Measurements from ENCODE around the gene PRTG.

DNA sequence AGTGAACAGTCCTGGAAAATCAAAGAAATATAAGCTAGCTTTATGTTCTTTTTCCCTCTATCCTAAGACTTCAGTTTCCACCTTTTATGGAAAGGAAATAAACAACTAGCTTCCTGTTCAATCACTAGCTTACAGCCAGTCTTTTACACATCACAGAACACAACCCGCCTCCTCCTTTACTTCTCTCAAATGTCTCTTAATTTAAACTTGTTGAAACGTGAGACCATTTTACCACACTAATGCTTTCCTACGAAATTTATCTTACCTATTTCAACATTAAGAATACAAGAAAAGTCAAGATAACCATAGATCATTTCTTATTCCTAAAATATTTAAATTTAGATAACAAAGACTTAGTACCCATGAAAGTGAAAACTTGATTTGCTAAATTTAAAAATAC, 6.2 kb downstream of the PRTG start:
- TF ChIP-seq, protein P1, sequence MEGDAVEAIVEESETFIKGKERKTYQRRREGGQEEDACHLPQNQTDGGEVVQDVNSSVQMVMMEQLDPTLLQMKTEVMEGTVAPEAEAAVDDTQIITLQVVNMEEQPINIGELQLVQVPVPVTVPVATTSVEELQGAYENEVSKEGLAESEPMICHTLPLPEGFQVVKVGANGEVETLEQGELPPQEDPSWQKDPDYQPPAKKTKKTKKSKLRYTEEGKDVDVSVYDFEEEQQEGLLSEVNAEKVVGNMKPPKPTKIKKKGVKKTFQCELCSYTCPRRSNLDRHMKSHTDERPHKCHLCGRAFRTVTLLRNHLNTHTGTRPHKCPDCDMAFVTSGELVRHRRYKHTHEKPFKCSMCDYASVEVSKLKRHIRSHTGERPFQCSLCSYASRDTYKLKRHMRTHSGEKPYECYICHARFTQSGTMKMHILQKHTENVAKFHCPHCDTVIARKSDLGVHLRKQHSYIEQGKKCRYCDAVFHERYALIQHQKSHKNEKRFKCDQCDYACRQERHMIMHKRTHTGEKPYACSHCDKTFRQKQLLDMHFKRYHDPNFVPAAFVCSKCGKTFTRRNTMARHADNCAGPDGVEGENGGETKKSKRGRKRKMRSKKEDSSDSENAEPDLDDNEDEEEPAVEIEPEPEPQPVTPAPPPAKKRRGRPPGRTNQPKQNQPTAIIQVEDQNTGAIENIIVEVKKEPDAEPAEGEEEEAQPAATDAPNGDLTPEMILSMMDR (IDR thresholded peaks at IDR 0.05): no peak
- no peak for TF ChIP-seq POLR2A (IDR thresholded peaks at IDR 0.05)
